ENCODE data around the gene FCRLA.

DNA sequence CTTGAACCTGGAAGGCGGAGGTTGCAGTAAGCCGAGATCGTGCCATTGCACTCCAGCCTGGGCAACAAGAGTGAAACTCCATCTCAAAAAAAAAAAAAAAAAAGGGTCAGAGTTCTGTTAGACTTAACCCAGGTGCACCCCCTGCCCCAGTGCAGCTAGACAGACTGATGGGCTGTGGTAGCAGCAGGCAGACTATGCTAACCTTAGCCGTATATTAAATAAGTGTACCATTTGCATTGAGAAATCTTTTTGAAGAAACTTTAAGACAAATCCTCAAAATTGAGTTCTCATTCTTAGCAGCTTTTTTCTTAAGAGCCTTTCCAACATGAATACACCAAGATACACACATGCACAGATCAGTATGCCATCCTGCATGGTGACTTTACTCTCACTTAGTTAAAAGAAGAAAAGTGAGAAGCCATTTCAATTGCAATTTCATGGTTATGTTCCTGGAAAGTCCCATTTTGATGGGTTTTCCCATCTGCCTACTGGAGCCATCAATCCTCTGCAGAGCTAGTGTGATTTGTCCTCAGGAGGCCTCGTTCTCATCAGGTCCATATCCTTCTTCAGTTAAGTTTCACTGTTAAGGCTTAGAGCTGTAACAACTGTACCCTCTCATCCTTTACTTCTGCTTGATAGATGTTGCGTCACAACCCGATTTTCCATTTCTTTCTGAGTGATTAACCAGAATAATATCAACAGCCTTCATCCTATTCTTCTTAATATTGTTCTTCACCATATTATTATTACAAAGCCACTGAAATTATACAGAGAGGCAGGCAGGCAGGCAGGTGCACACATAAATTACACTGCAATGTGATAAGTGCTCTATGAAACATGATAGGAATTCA lies 21.6 kb downstream of the FCRLA start:
- TF ChIP-seq RAD21 (IDR thresholded peaks at IDR 0.05; ENCODE audit: low read depth) (no peak), FOXM1 (IDR thresholded peaks at IDR 0.05; ENCODE audit: borderline replicate concordance, low read depth) (no peak), TAF1 (IDR thresholded peaks at IDR 0.05; ENCODE audit: low read depth) (no peak), NFIC (IDR thresholded peaks at IDR 0.05) (no peak), EGR1 (IDR thresholded peaks at IDR 0.05) (no peak), EP300 (IDR thresholded peaks at IDR 0.05; ENCODE audit: borderline replicate concordance) (no peak), CREB1 (IDR thresholded peaks at IDR 0.05; ENCODE audit: low read depth) (no peak), ZBTB7A (IDR thresholded peaks at IDR 0.05; ENCODE audit: low read depth) (no peak)
- TF ChIP-seq, protein P1, sequence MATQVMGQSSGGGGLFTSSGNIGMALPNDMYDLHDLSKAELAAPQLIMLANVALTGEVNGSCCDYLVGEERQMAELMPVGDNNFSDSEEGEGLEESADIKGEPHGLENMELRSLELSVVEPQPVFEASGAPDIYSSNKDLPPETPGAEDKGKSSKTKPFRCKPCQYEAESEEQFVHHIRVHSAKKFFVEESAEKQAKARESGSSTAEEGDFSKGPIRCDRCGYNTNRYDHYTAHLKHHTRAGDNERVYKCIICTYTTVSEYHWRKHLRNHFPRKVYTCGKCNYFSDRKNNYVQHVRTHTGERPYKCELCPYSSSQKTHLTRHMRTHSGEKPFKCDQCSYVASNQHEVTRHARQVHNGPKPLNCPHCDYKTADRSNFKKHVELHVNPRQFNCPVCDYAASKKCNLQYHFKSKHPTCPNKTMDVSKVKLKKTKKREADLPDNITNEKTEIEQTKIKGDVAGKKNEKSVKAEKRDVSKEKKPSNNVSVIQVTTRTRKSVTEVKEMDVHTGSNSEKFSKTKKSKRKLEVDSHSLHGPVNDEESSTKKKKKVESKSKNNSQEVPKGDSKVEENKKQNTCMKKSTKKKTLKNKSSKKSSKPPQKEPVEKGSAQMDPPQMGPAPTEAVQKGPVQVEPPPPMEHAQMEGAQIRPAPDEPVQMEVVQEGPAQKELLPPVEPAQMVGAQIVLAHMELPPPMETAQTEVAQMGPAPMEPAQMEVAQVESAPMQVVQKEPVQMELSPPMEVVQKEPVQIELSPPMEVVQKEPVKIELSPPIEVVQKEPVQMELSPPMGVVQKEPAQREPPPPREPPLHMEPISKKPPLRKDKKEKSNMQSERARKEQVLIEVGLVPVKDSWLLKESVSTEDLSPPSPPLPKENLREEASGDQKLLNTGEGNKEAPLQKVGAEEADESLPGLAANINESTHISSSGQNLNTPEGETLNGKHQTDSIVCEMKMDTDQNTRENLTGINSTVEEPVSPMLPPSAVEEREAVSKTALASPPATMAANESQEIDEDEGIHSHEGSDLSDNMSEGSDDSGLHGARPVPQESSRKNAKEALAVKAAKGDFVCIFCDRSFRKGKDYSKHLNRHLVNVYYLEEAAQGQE (IDR thresholded peaks at IDR 0.05; ENCODE audit: low read depth), result no peak
